Neural cell (in vitro differentiated cells): ENCODE results near the gene NPTN. TPM values are rescaled to one million over a fixed set of nuclear protein-coding genes. Genes with fewer than 3 reads are reported as not detected.

Experiments used
- H2AFZ ChIP-seq: fragments of 200-600, 300-800 bp; sonication (generic), shearing (Covaris generic); 2 replicates; pipeline ENCODE4 v1.6.0; 2014; ENCODE audit warnings: low read depth, mild to moderate bottlenecking, antibody characterized with exemption, low read length, moderate library complexity
- H3F3A ChIP-seq: fragments of 200-600 bp; shearing (Covaris generic); 2 replicates; pipeline ENCODE4 v1.6.1; 2016; ENCODE audit warnings: mild to moderate bottlenecking, moderate library complexity, mixed read lengths, antibody characterized with exemption, low read length; ENCODE audit not compliant: insufficient read depth, poor library complexity, severe bottlenecking
- H3K27ac ChIP-seq: fragments of 200-600, 300-800 bp; sonication (generic), shearing (Covaris generic); 2 replicates; pipeline ENCODE4 v1.5.1; 2014; ENCODE audit warnings: mild to moderate bottlenecking, low read length, moderate library complexity
- H3K27me3 ChIP-seq: fragments of 300-800, 200-600 bp; sonication (generic), shearing (Covaris generic); 2 replicates; pipeline ENCODE4 v1.6.0; 2014; ENCODE audit warnings: mild to moderate bottlenecking, low read depth, low read length, moderate library complexity; ENCODE audit not compliant: insufficient read depth
- H3K36me3 ChIP-seq: fragments of 300-800, 200-600 bp; sonication (generic), shearing (Covaris generic); 2 replicates; pipeline ENCODE4 v1.5.1; 2014; ENCODE audit warnings: mild to moderate bottlenecking, antibody characterized with exemption, low read length, moderate library complexity; ENCODE audit not compliant: insufficient read depth
- H3K4me2 ChIP-seq: fragments of 300-800, 200-600 bp; sonication (generic), shearing (Covaris generic); 2 replicates; pipeline ENCODE4 v1.6.0; 2014; ENCODE audit warnings: mild to moderate bottlenecking, low read length
- H3K4me3 ChIP-seq: fragments of 300-800, 200-600 bp; sonication (generic), shearing (Covaris generic); 2 replicates; pipeline ENCODE4 v1.5.1; 2014; ENCODE audit warnings: mild to moderate bottlenecking, low read length, moderate library complexity
- H3K79me2 ChIP-seq: fragments of 200-600 bp; shearing (Covaris generic); replicated peaks from 2 replicates; pipeline ENCODE4 v1.6.0; 2014; ENCODE audit warnings: mild to moderate bottlenecking, low read length, moderate library complexity; ENCODE audit not compliant: insufficient read depth
- H3K9ac ChIP-seq: fragments of 300-800, 200-600 bp; sonication (generic), shearing (Covaris generic); 2 replicates; pipeline ENCODE4 v1.6.1; 2016; ENCODE audit warnings: mild to moderate bottlenecking, low read length, mixed read lengths
- H3K9me2 ChIP-seq: fragments of 200-600 bp; shearing (Covaris generic); 2 replicates; pipeline ENCODE4 v1.6.1; 2016; ENCODE audit warnings: mild to moderate bottlenecking, low read length, mixed read lengths; ENCODE audit not compliant: insufficient read depth
- H3K9me3 ChIP-seq: fragments of 200-600, 300-800 bp; sonication (generic), shearing (Covaris generic); 2 replicates; pipeline ENCODE4 v1.6.1; 2016; ENCODE audit warnings: mild to moderate bottlenecking, mixed run types, low read length, moderate library complexity, mixed read lengths
- H4K20me1 ChIP-seq: fragments of 200-600 bp; shearing (Covaris generic); 2 replicates; pipeline ENCODE4 v1.6.1; 2016; ENCODE audit warnings: mild to moderate bottlenecking, mixed run types; ENCODE audit not compliant: insufficient read depth
- CTCF ChIP-seq: fragments of 450-650 bp; IDR thresholded peaks from 2 replicates; pipeline ENCODE4 v1.5.1; 2014; ENCODE audit warnings: antibody characterized with exemption, mild to moderate bottlenecking, moderate library complexity; ENCODE audit not compliant: poor library complexity, severe bottlenecking
- EP300 ChIP-seq: fragments of 450-650 bp; conservative IDR thresholded peaks from 2 replicates; pipeline ENCODE4 v1.6.1; 2014; ENCODE audit warnings: antibody characterized with exemption, mild to moderate bottlenecking, moderate library complexity; ENCODE audit not compliant: poor library complexity, severe bottlenecking
- EZH2 ChIP-seq: fragments of 200-600, 300-800 bp; shearing (Covaris generic), sonication (generic); IDR thresholded peaks from 2 replicates; pipeline ENCODE4 v1.6.1; 2014; ENCODE audit warnings: antibody characterized with exemption, low read length, borderline replicate concordance, mild to moderate bottlenecking; ENCODE audit not compliant: insufficient read depth, poor library complexity, severe bottlenecking
- MXI1 ChIP-seq: fragments of 450-650 bp; conservative IDR thresholded peaks from 2 replicates; pipeline ENCODE4 v1.6.1; 2014; ENCODE audit warnings: antibody characterized with exemption, mild to moderate bottlenecking; ENCODE audit not compliant: poor library complexity, severe bottlenecking
- POLR2AphosphoS5 ChIP-seq: IDR thresholded peaks from 2 replicates; pipeline ENCODE4 v1.6.1; 2012
- RAD21 ChIP-seq: fragments of 450-650 bp; conservative IDR thresholded peaks from 2 replicates; pipeline ENCODE4 v1.6.1; 2014; ENCODE audit warnings: antibody characterized with exemption, mild to moderate bottlenecking, moderate library complexity
- REST ChIP-seq: IDR thresholded peaks from 2 replicates; pipeline ENCODE4 v1.6.1; 2012; ENCODE audit warnings: borderline replicate concordance
- SMC3 ChIP-seq: fragments of 450-650 bp; conservative IDR thresholded peaks from 2 replicates; pipeline ENCODE4 v1.6.1; 2014; ENCODE audit warnings: antibody characterized with exemption, mild to moderate bottlenecking, moderate library complexity; ENCODE audit not compliant: poor library complexity
- TAF1 ChIP-seq: IDR thresholded peaks from 2 replicates; pipeline ENCODE4 v1.6.1; 2012; ENCODE audit warnings: low read depth
- polyA plus RNA-seq: library from polyadenylated mRNA; depleted of rRNA; stranded (reverse); fragments of >200 nt; gene quantifications from 2 replicates; pipeline ENCODE4 v1.2.3, GENCODE V29; 2014

Gene NPTN
- polyA plus RNA-seq, 1 donor from 2014 or later, result 237 TPM

- Histone ChIP-seq H3K79me2 (no peaks in the 10 kb centered on the region), H4K20me1 (no peaks in the 10 kb centered on the region), H2AFZ (no peak overlapping the region), H3K9me3 (no peaks in the 10 kb centered on the region), H3K36me3 (no peaks in the 10 kb centered on the region), H3K27ac (no peak overlapping the region), H3K27me3 (no peaks in the 10 kb centered on the region), H3F3A (no peaks in the 10 kb centered on the region), H3K4me3 (no peak overlapping the region), H3K4me2 (no peak overlapping the region), H3K9ac (no peak overlapping the region), H3K9me2 (no peaks in the 10 kb centered on the region)
- TF ChIP-seq REST (no peak), MXI1 (no peak), TAF1 (no peak), EZH2 (no peak), SMC3 (peak; percentile 80), EP300 (no peak), RAD21 (peak; percentile 61), CTCF (peak; percentile 72), POLR2AphosphoS5 (no peak)
Observed at GRCh38 chr15:73677146-73677607, 44.0 kb upstream of the NPTN start.

- TF ChIP-seq RAD21 (no peak), MXI1 (no peak), EP300 (no peak), REST (no peak), TAF1 (no peak), CTCF (no peak), POLR2AphosphoS5 (no peak), EZH2 (no peak), SMC3 (no peak)
- no peaks in the 10 kb centered on the region for H3K9me3 ChIP-seq
- H3K27me3 ChIP-seq, result no peaks in the 10 kb centered on the region
- H3K9me2 ChIP-seq, result no peaks in the 10 kb centered on the region
- H3K4me3 ChIP-seq, result no peak overlapping the region
- H2AFZ ChIP-seq, result no peak overlapping the region
- H3F3A ChIP-seq, result no peaks in the 10 kb centered on the region
- H3K79me2 ChIP-seq, result no peaks in the 10 kb centered on the region
- H3K27ac ChIP-seq, result no peak overlapping the region
- H3K4me2 ChIP-seq, result no peak overlapping the region
- H3K9ac ChIP-seq, result no peak overlapping the region
- H4K20me1 ChIP-seq, result no peaks in the 10 kb centered on the region
- no peaks in the 10 kb centered on the region for H3K36me3 ChIP-seq
Observed at GRCh38 chr15:73674587-73674986, 41.4 kb upstream of the NPTN start.
